ENCODE data around the gene UGT1A3. TPM values are rescaled to one million over a fixed set of nuclear protein-coding genes. Genes with fewer than 3 reads are reported as not detected.

UGT1A3 gene
- total and polyA plus RNA-seq, 2 experiments from 2014 or later, result not detected

GRCh38 chr2:233793465-233794127, 64.8 kb downstream of the UGT1A3 start:
- Histone ChIP-seq H3K4me3 (no peak overlapping the region), H3K27ac (no peak overlapping the region), H3K9me3 (ENCODE audit: low read depth) (no peaks in the 10 kb centered on the region), H3K27me3 (no peaks in the 10 kb centered on the region), H3K36me3 (replicated peaks; ENCODE audit: insufficient read depth, low read depth) (no peaks in the 10 kb centered on the region), H3K4me1 (ENCODE audit: insufficient read depth) (no peaks in the 10 kb centered on the region), H2AFZ (no peak overlapping the region), H4K20me1 (ENCODE audit: insufficient read depth, poor library complexity, severe bottlenecking) (no peaks in the 10 kb centered on the region), H3K79me2 (no peaks in the 10 kb centered on the region), H3K4me2 (no peak overlapping the region), H3K9me2 (replicated peaks; ENCODE audit: insufficient read depth) (no peaks in the 10 kb centered on the region)
- 88% methylated on average over 18 of the region's 18 CpGs for WGBS (ENCODE audit: low lambda C conversion rate, missing lambda C conversion rate)
- TF ChIP-seq EZH2 (IDR thresholded peaks at IDR 0.05; ENCODE audit: borderline replicate concordance) (no peak), CTCF (IDR thresholded peaks at IDR 0.05; ENCODE audit: poor library complexity) (no peak)
- no peak for DNase-seq (ENCODE audit: low spot score)

GRCh38 chr2:233794128-233794658, 65.4 kb downstream of the UGT1A3 start:
- WGBS (ENCODE audit: low lambda C conversion rate, missing lambda C conversion rate), result 88% methylated on average over 17 of the region's 17 CpGs
- Histone ChIP-seq H3K4me1 (ENCODE audit: insufficient read depth) (no peaks in the 10 kb centered on the region), H2AFZ (no peak overlapping the region), H3K27ac (no peak overlapping the region), H3K9me3 (ENCODE audit: low read depth) (no peaks in the 10 kb centered on the region), H3K27me3 (no peaks in the 10 kb centered on the region), H3K9me2 (replicated peaks; ENCODE audit: insufficient read depth) (no peaks in the 10 kb centered on the region), H3K4me3 (no peak overlapping the region), H3K79me2 (no peaks in the 10 kb centered on the region), H3K36me3 (replicated peaks; ENCODE audit: insufficient read depth, low read depth) (no peaks in the 10 kb centered on the region), H3K4me2 (no peak overlapping the region), H4K20me1 (ENCODE audit: insufficient read depth, poor library complexity, severe bottlenecking) (no peaks in the 10 kb centered on the region)
- TF ChIP-seq CTCF (IDR thresholded peaks at IDR 0.05; ENCODE audit: poor library complexity) (no peak), EZH2 (IDR thresholded peaks at IDR 0.05; ENCODE audit: borderline replicate concordance) (no peak), EZH2phosphoT487 (IDR thresholded peaks at IDR 0.05; ENCODE audit: low read depth, severe bottlenecking, unreplicated experiment) (no peak)
- no peak for DNase-seq (ENCODE audit: low spot score)

GRCh38 chr2:233795735-233796171, 66.9 kb downstream of the UGT1A3 start:
- no peak overlapping the region for H3K4me3 ChIP-seq
- no peaks in the 10 kb centered on the region for H3K9me2 ChIP-seq (replicated peaks; ENCODE audit: insufficient read depth)
- no peaks in the 10 kb centered on the region for H3K79me2 ChIP-seq
- 95% methylated on average over 13 of the region's 13 CpGs for WGBS (ENCODE audit: low lambda C conversion rate, missing lambda C conversion rate)
- no peaks in the 10 kb centered on the region for H3K9me3 ChIP-seq (ENCODE audit: low read depth)
- H3K4me2 ChIP-seq, result no peak overlapping the region
- H3K27ac ChIP-seq, result no peak overlapping the region
- no peaks in the 10 kb centered on the region for H4K20me1 ChIP-seq (ENCODE audit: insufficient read depth, poor library complexity, severe bottlenecking)
- TF ChIP-seq EZH2phosphoT487 (IDR thresholded peaks at IDR 0.05; ENCODE audit: low read depth, severe bottlenecking, unreplicated experiment) (no peak), CTCF (IDR thresholded peaks at IDR 0.05; ENCODE audit: poor library complexity) (no peak), EZH2 (IDR thresholded peaks at IDR 0.05; ENCODE audit: borderline replicate concordance) (no peak)
- no peaks in the 10 kb centered on the region for H3K27me3 ChIP-seq
- no peaks in the 10 kb centered on the region for H3K4me1 ChIP-seq (ENCODE audit: insufficient read depth)
- no peak for DNase-seq (ENCODE audit: low spot score)
- H3K36me3 ChIP-seq (replicated peaks; ENCODE audit: insufficient read depth, low read depth), result no peaks in the 10 kb centered on the region
- no peak overlapping the region for H2AFZ ChIP-seq
